OCI-LY3 (cell line): ENCODE data around the gene ZBTB3.

Experiments
- H2AFZ ChIP-seq: fragments of 200-600, 300-600 bp; shearing (Covaris generic); 2 replicates; pipeline ENCODE4 v1.6.0; 2014; ENCODE audit warnings: antibody characterized with exemption, low read depth, low read length
- H3K27ac ChIP-seq: fragments of 200-600, 300-600 bp; sonication (generic); 2 replicates; pipeline ENCODE4 v1.5.1; 2014; ENCODE audit warnings: mild to moderate bottlenecking, low read length, moderate library complexity, mixed read lengths
- H3K27me3 ChIP-seq: fragments of 200-600, 300-600 bp; sonication (generic); 2 replicates; pipeline ENCODE4 v1.6.1; 2014; ENCODE audit warnings: low read depth, low read length, mixed read lengths
- H3K36me3 ChIP-seq: fragments of 200-600, 300-600 bp; sonication (generic); replicated peaks from 2 replicates; pipeline ENCODE3; 2014; ENCODE audit warnings: low read depth, low read length, mixed read lengths
- H3K4me1 ChIP-seq: fragments of 300-600, 200-600 bp; sonication (generic); 2 replicates; pipeline ENCODE4 v1.6.1; 2014; ENCODE audit warnings: low read length, mixed read lengths
- H3K4me2 ChIP-seq: fragments of 200-600, 300-600 bp; sonication (generic); 2 replicates; pipeline ENCODE4 v1.6.1; 2014; ENCODE audit warnings: low read length, mixed read lengths
- H3K4me3 ChIP-seq: fragments of 300-600, 200-600 bp; sonication (generic); 2 replicates; pipeline ENCODE4 v1.5.1; 2014; ENCODE audit warnings: antibody characterized with exemption, mild to moderate bottlenecking, low read length, moderate library complexity
- H3K79me2 ChIP-seq: fragments of 300-600, 200-600 bp; shearing (Covaris generic); 2 replicates; pipeline ENCODE4 v1.6.1; 2014; ENCODE audit warnings: mild to moderate bottlenecking, low read length, mixed read lengths
- H3K9ac ChIP-seq: fragments of 300-600, 200-600 bp; shearing (Covaris generic); 2 replicates; pipeline ENCODE4 v1.6.0; 2014; ENCODE audit warnings: mild to moderate bottlenecking, low read length, moderate library complexity
- H3K9me3 ChIP-seq: fragments of 200-600, 300-600 bp; shearing (Covaris generic); 2 replicates; pipeline ENCODE4 v1.6.1; 2014; ENCODE audit warnings: low read length, mixed read lengths; ENCODE audit not compliant: insufficient read depth
- H4K20me1 ChIP-seq: fragments of 200-600, 300-600 bp; sonication (generic); 2 replicates; pipeline ENCODE4 v1.6.1; 2016; ENCODE audit warnings: low read length, mixed read lengths; ENCODE audit not compliant: insufficient read depth
- CTCF ChIP-seq: fragments of 200-600, 300-600 bp; sonication (generic); IDR thresholded peaks from 2 replicates; pipeline ENCODE4 v1.5.1; 2014; ENCODE audit warnings: antibody characterized with exemption, low read length, low read depth
- EZH2phosphoT487 ChIP-seq: fragments of 200-600 bp; shearing (Covaris generic); IDR thresholded peaks from 2 replicates; pipeline ENCODE4 v1.6.1; 2018; ENCODE audit warnings: antibody characterized with exemption, mixed run types, low read depth

Gene ZBTB3

GRCh38 chr11:62716206-62716605 is 37.8 kb downstream of the ZBTB3 start:
- Histone ChIP-seq H3K4me1 (no peaks in the 10 kb centered on the region), H3K27me3 (no peaks in the 10 kb centered on the region), H3K27ac (no peak overlapping the region), H3K9ac (no peak overlapping the region), H2AFZ (no peak overlapping the region), H3K9me3 (no peaks in the 10 kb centered on the region), H3K4me2 (no peak overlapping the region), H3K36me3 (peaks cover 84% of the 10 kb centered on the region), H4K20me1 (no peaks in the 10 kb centered on the region), H3K4me3 (no peak overlapping the region), H3K79me2 (peaks cover 57% of the 10 kb centered on the region)
- TF ChIP-seq CTCF (no peak), EZH2phosphoT487 (no peak)

- Histone ChIP-seq H3K9me3 (no peaks in the 10 kb centered on the region), H3K27ac (no peak overlapping the region), H3K9ac (no peak overlapping the region), H4K20me1 (no peaks in the 10 kb centered on the region), H3K79me2 (peaks cover 51% of the 10 kb centered on the region), H3K4me2 (no peak overlapping the region), H3K27me3 (no peaks in the 10 kb centered on the region), H2AFZ (no peak overlapping the region), H3K36me3 (peaks cover 84% of the 10 kb centered on the region), H3K4me3 (no peak overlapping the region), H3K4me1 (no peaks in the 10 kb centered on the region)
- TF ChIP-seq CTCF = no peak
- no peak for TF ChIP-seq EZH2phosphoT487
Observed at GRCh38 chr11:62715150-62716130, 38.5 kb downstream of the ZBTB3 start.

- Histone ChIP-seq H3K9ac (no peak overlapping the region), H3K4me2 (no peak overlapping the region), H3K79me2 (peaks cover 36% of the 10 kb centered on the region), H3K27ac (0 out of 2 replicates have a peak overlapping the region, but pooled peaks have one; percentile 21), H3K36me3 (peaks cover 80% of the 10 kb centered on the region), H2AFZ (no peak overlapping the region), H4K20me1 (no peaks in the 10 kb centered on the region), H3K27me3 (no peaks in the 10 kb centered on the region), H3K4me1 (peaks cover 16% of the 10 kb centered on the region), H3K9me3 (no peaks in the 10 kb centered on the region), H3K4me3 (no peak overlapping the region)
- TF ChIP-seq EZH2phosphoT487 (no peak), CTCF (no peak)
Observed at GRCh38 chr11:62713343-62713742, 40.6 kb downstream of the ZBTB3 start.

- no peak overlapping the region for H2AFZ ChIP-seq
- no peak overlapping the region for H3K4me2 ChIP-seq
- peaks cover 80% of the 10 kb centered on the region for H3K36me3 ChIP-seq
- H3K9ac ChIP-seq = no peak overlapping the region
- H3K4me1 ChIP-seq = peaks cover 16% of the 10 kb centered on the region
- peaks cover 34% of the 10 kb centered on the region for H3K79me2 ChIP-seq
- peak overlapping the region; percentile 21 for H3K27ac ChIP-seq
- no peak overlapping the region for H3K4me3 ChIP-seq
- TF ChIP-seq CTCF = no peak
- TF ChIP-seq EZH2phosphoT487 = no peak
- no peaks in the 10 kb centered on the region for H3K9me3 ChIP-seq
- H3K27me3 ChIP-seq = no peaks in the 10 kb centered on the region
- H4K20me1 ChIP-seq = no peaks in the 10 kb centered on the region
Observed at GRCh38 chr11:62712861-62713260, 41.1 kb downstream of the ZBTB3 start.
